Peyer's patch (tissue), 4 donors: ENCODE data around the gene IVNS1ABP. TPM values are rescaled to one million over a fixed set of nuclear protein-coding genes. Genes with fewer than 3 reads are reported as not detected.
A peak's percentile ranks its signal among the peaks of the same experiment; 100 is the strongest.

Experiments used
- DNase-seq, 3 donors: peaks; one replicate each; pipeline ENCODE4 v3.0.0-alpha.2; 2017 to 2019
- H3K27ac ChIP-seq, 4 donors: fragments of 200-600 bp; sonication (generic); one replicate each; pipeline ENCODE4 v1.5.1; 2016 to 2019
- H3K27me3 ChIP-seq, 2 donors: fragments of 200-600 bp; sonication (generic); one replicate each; pipeline ENCODE4 v1.5.1; 2019
- H3K36me3 ChIP-seq, 3 donors: fragments of 200-600 bp; sonication (generic); one replicate each; pipeline ENCODE4 v1.5.1; 2016 to 2019
- H3K4me1 ChIP-seq, 4 donors: fragments of 200-600 bp; sonication (generic); one replicate each; pipeline ENCODE4 v1.5.1; 2016 to 2019
- H3K4me3 ChIP-seq, 4 donors: fragments of 200-600 bp; sonication (generic); 1 replicate in 3 of 4; 2 replicates in 1 of 4; pipeline ENCODE4 v1.5.1; 2016 to 2019; ENCODE audit warnings: mild to moderate bottlenecking in 1 of 4
- H3K9me3 ChIP-seq, 4 donors: fragments of 200-600 bp; sonication (generic); one replicate each; pipeline ENCODE4 v1.5.1; 2016 to 2019; ENCODE audit warnings: mild to moderate bottlenecking in 1 of 4
- CTCF ChIP-seq, 6 experiments: fragments of 450-650 bp in 4 of 6; fragments of 200-600 bp in 2 of 6; sonication (generic) in 1 of 6; IDR thresholded peaks; one replicate each; pipeline ENCODE4 v1.5.1; 2017 to 2019; ENCODE audit warnings: antibody characterized with exemption in 6 of 6, mild to moderate bottlenecking in 3 of 6, moderate library complexity in 1 of 6
- POLR2A ChIP-seq, 2 donors: fragments of 450-650 bp; IDR thresholded peaks; one replicate each; pipeline ENCODE4 v1.5.1; 2017; ENCODE audit warnings: antibody characterized with exemption in 2 of 2, mild to moderate bottlenecking in 2 of 2, moderate library complexity in 2 of 2
- total RNA-seq, 4 donors: library from RNA; depleted of rRNA; stranded (reverse); fragments of >200 nt; gene quantifications; one replicate each; pipeline ENCODE4 v1.1.0, GENCODE V29; 2016

The IVNS1ABP gene
- total RNA-seq, 4 donors from 2014 or later = 84.8 to 248 (median 104) TPM

GRCh38 chr1:185355947-185356346 lies 38.9 kb upstream of the IVNS1ABP start:
- H3K27ac ChIP-seq = no peak overlapping the region
- DNase-seq = no peak
- no peaks in the 10 kb centered on the region for H3K27me3 ChIP-seq
- no peaks in the 10 kb centered on the region for H3K36me3 ChIP-seq
- no peaks in the 10 kb centered on the region for H3K4me1 ChIP-seq
- no peak for TF ChIP-seq CTCF (IDR thresholded peaks at IDR 0.05)
- no peak for TF ChIP-seq POLR2A (IDR thresholded peaks at IDR 0.05)
- no peaks in the 10 kb centered on the region for H3K9me3 ChIP-seq
- H3K4me3 ChIP-seq = no peak overlapping the region

- H3K9me3 ChIP-seq = no peaks in the 10 kb centered on the region
- H3K4me3 ChIP-seq = no peak overlapping the region
- H3K4me1 ChIP-seq = peaks cover 0 to 7% (median 1%) of the 10 kb centered on the region in 4 donors
- H3K27me3 ChIP-seq = no peaks in the 10 kb centered on the region
- no peak for DNase-seq
- no peaks in the 10 kb centered on the region for H3K36me3 ChIP-seq
- no peak for TF ChIP-seq POLR2A (IDR thresholded peaks at IDR 0.05)
- TF ChIP-seq CTCF (IDR thresholded peaks at IDR 0.05) = no peak
- no peak overlapping the region for H3K27ac ChIP-seq
Observed at GRCh38 chr1:185353124-185353523, 36.1 kb upstream of the IVNS1ABP start.

GRCh38 chr1:185351734-185352466 lies 34.9 kb upstream of the IVNS1ABP start:
- Histone ChIP-seq H3K27ac (no peak overlapping the region), H3K27me3 (no peaks in the 10 kb centered on the region), H3K9me3 (no peaks in the 10 kb centered on the region), H3K4me3 (no peak overlapping the region), H3K36me3 (no peaks in the 10 kb centered on the region), H3K4me1 (peaks cover 0 to 7% (median 1%) of the 10 kb centered on the region in 4 donors)
- no peak for DNase-seq
- TF ChIP-seq CTCF (IDR thresholded peaks at IDR 0.05) = no peak
- TF ChIP-seq POLR2A (IDR thresholded peaks at IDR 0.05) = no peak

- peak in 1 of 3 donors; percentile 51 for DNase-seq
- H3K27ac ChIP-seq = peak overlapping the region in 2 of 4 donors; percentile 57 to 71
Observed at GRCh38 chr1:185350027-185350442, 33.0 kb upstream of the IVNS1ABP start.

GRCh38 chr1:185349556-185349955 lies 32.5 kb upstream of the IVNS1ABP start:
- Histone ChIP-seq H3K27ac (peak overlapping the region in 3 of 4 donors; percentile 33 to 68 (median 57)), H3K27me3 (no peaks in the 10 kb centered on the region), H3K4me1 (peaks cover 0 to 7% (median 1%) of the 10 kb centered on the region in 4 donors), H3K9me3 (no peaks in the 10 kb centered on the region), H3K4me3 (no peak overlapping the region), H3K36me3 (no peaks in the 10 kb centered on the region)
- TF ChIP-seq CTCF (IDR thresholded peaks at IDR 0.05) (no peak), POLR2A (IDR thresholded peaks at IDR 0.05) (no peak)
- DNase-seq = no peak

More at GRCh38 chr1:185350027-185350442, 33.0 kb upstream of the IVNS1ABP start:
- H3K9me3 ChIP-seq = no peaks in the 10 kb centered on the region
- H3K27me3 ChIP-seq = no peaks in the 10 kb centered on the region
- no peak for TF ChIP-seq CTCF (IDR thresholded peaks at IDR 0.05)
- TF ChIP-seq POLR2A (IDR thresholded peaks at IDR 0.05) = no peak
- H3K4me3 ChIP-seq = no peak overlapping the region
- H3K36me3 ChIP-seq = no peaks in the 10 kb centered on the region
- H3K4me1 ChIP-seq = peaks cover 0 to 7% (median 1%) of the 10 kb centered on the region in 4 donors
